ENCODE results near the gene NR3C1. TPM values are rescaled to one million over a fixed set of nuclear protein-coding genes. Genes with fewer than 3 reads are reported as not detected.

Gene NR3C1
- total RNA-seq, result 10 to 100 TPM; 62.7 to 73.1 TPM

- Mint-ChIP-seq H3K9me3 (peaks cover 11% of the 10 kb centered on the region), H3K27ac (peak within 1 kb of the TSS; percentile 100), H3K4me1 (peaks cover 52% of the 10 kb centered on the region), H3K36me3 (ENCODE audit: low read depth) (peaks cover 44% of the 10 kb centered on the region), H3K4me3 (peak within 1 kb of the TSS; percentile 94), H3K27me3 (no peaks in the 10 kb centered on the region)
- CTCF ChIA-PET, result interaction anchor here (0.6 to 2.8 kb wide), 28 partner anchors 10 to 436 kb away, joined by 3 to 21 read pairs (median 4); no protein-coding TSS in a partner anchor
- POLR2A ChIA-PET, result interaction anchor here (0.6 to 1.8 kb wide), 4 partner anchors 202 to 401 kb away, joined by 3 to 7 read pairs (median 5); no protein-coding TSS in a partner anchor
- peak; percentile 86 for DNase-seq
Observed at GRCh38 chr5:143403593-143404415, at the start of gene NR3C1. Gene NR3C1, minus strand, starts transcription at chr5:143403686. Its CDS starts 2,847 bp downstream, at chr5:143400839.

GRCh38 chr5:143449772-143450171 lies 46.3 kb upstream of the NR3C1 start:
- no peak for DNase-seq
- POLR2A ChIA-PET, result no interaction called here
- Mint-ChIP-seq H3K9me3 (peaks cover 2% of the 10 kb centered on the region), H3K4me3 (no peak overlapping the region), H3K36me3 (ENCODE audit: low read depth) (no peaks in the 10 kb centered on the region), H3K27ac (no peak overlapping the region), H3K4me1 (peaks cover 2% of the 10 kb centered on the region), H3K27me3 (no peaks in the 10 kb centered on the region)
- CTCF ChIA-PET, result interaction anchor here (2.1 kb wide), 1 partner anchor 11 kb away, joined by 6 read pairs; no protein-coding TSS in a partner anchor

GRCh38 chr5:143448518-143448917 lies 45.0 kb upstream of the NR3C1 start:
- CTCF ChIA-PET, result interaction anchor here (0.6 kb wide), 1 partner anchor 157 kb away, joined by 5 read pairs; no protein-coding TSS in a partner anchor
- H3K27ac Mint-ChIP-seq, result no peak overlapping the region
- H3K36me3 Mint-ChIP-seq (ENCODE audit: low read depth), result no peaks in the 10 kb centered on the region
- H3K9me3 Mint-ChIP-seq, result no peaks in the 10 kb centered on the region
- POLR2A ChIA-PET, result no interaction called here
- H3K4me3 Mint-ChIP-seq, result no peak overlapping the region
- peaks cover 2% of the 10 kb centered on the region for H3K4me1 Mint-ChIP-seq
- no peaks in the 10 kb centered on the region for H3K27me3 Mint-ChIP-seq
- no peak for DNase-seq

- POLR2A ChIA-PET, result no interaction called here
- DNase-seq, result no peak
- CTCF ChIA-PET, result interaction anchor here (0.6 kb wide), 1 partner anchor 158 kb away, joined by 5 read pairs; no protein-coding TSS in a partner anchor
- H3K4me1 Mint-ChIP-seq, result peaks cover 2% of the 10 kb centered on the region
- no peak overlapping the region for H3K4me3 Mint-ChIP-seq
- no peak overlapping the region for H3K27ac Mint-ChIP-seq
- H3K27me3 Mint-ChIP-seq, result no peaks in the 10 kb centered on the region
- no peaks in the 10 kb centered on the region for H3K36me3 Mint-ChIP-seq (ENCODE audit: low read depth)
- no peaks in the 10 kb centered on the region for H3K9me3 Mint-ChIP-seq
Observed at GRCh38 chr5:143447983-143448382, 44.5 kb upstream of the NR3C1 start.

- POLR2A ChIA-PET, result interaction anchor here (0.7 kb wide), 1 partner anchor 390 kb away, joined by 3 read pairs; no protein-coding TSS in a partner anchor
- no peak overlapping the region for H3K27ac Mint-ChIP-seq
Observed at GRCh38 chr5:143446535-143447226, 43.2 kb upstream of the NR3C1 start.

GRCh38 chr5:143445776-143446175 lies 42.3 kb upstream of the NR3C1 start:
- CTCF ChIA-PET, result interaction anchor here (0.7 kb wide), 1 partner anchor 437 kb away, joined by 5 read pairs; no protein-coding TSS in a partner anchor
- POLR2A ChIA-PET, result interaction anchor here (0.7 kb wide), 1 partner anchor 389 kb away, joined by 3 read pairs; no protein-coding TSS in a partner anchor
- Mint-ChIP-seq H3K9me3 (no peaks in the 10 kb centered on the region), H3K27me3 (no peaks in the 10 kb centered on the region), H3K36me3 (ENCODE audit: low read depth) (no peaks in the 10 kb centered on the region), H3K4me1 (peaks cover 2% of the 10 kb centered on the region), H3K4me3 (no peak overlapping the region), H3K27ac (no peak overlapping the region)
- no peak for DNase-seq

More at GRCh38 chr5:143446535-143447226, 43.2 kb upstream of the NR3C1 start:
- CTCF ChIA-PET, result no interaction called here
- H3K4me1 Mint-ChIP-seq, result peaks cover 2% of the 10 kb centered on the region
- no peaks in the 10 kb centered on the region for H3K9me3 Mint-ChIP-seq
- DNase-seq, result no peak
- no peak overlapping the region for H3K4me3 Mint-ChIP-seq
- H3K36me3 Mint-ChIP-seq (ENCODE audit: low read depth), result no peaks in the 10 kb centered on the region
- no peaks in the 10 kb centered on the region for H3K27me3 Mint-ChIP-seq

- Mint-ChIP-seq H3K4me3 (no peak overlapping the region), H3K27ac (no peak overlapping the region), H3K36me3 (ENCODE audit: low read depth) (no peaks in the 10 kb centered on the region), H3K9me3 (no peaks in the 10 kb centered on the region), H3K4me1 (peaks cover 2% of the 10 kb centered on the region), H3K27me3 (no peaks in the 10 kb centered on the region)
- CTCF ChIA-PET, result no interaction called here
- DNase-seq, result no peak
- POLR2A ChIA-PET, result no interaction called here
Observed at GRCh38 chr5:143443330-143443729, 39.8 kb upstream of the NR3C1 start.

GRCh38 chr5:143442385-143442784 lies 38.9 kb upstream of the NR3C1 start:
- DNase-seq, result no peak
- no peak overlapping the region for H3K27ac Mint-ChIP-seq
- peaks cover 4% of the 10 kb centered on the region for H3K4me1 Mint-ChIP-seq
- ChIA-PET CTCF (no interaction called here), POLR2A (no interaction called here)
- no peak overlapping the region for H3K4me3 Mint-ChIP-seq
- peaks cover 3% of the 10 kb centered on the region for H3K27me3 Mint-ChIP-seq
- no peaks in the 10 kb centered on the region for H3K36me3 Mint-ChIP-seq (ENCODE audit: low read depth)
- no peaks in the 10 kb centered on the region for H3K9me3 Mint-ChIP-seq

GRCh38 chr5:143440448-143441115 lies 37.1 kb upstream of the NR3C1 start:
- H3K9me3 Mint-ChIP-seq, result no peaks in the 10 kb centered on the region
- peaks cover 16% of the 10 kb centered on the region for H3K4me1 Mint-ChIP-seq
- no peak for DNase-seq
- no peak overlapping the region for H3K27ac Mint-ChIP-seq
- POLR2A ChIA-PET, result no interaction called here
- CTCF ChIA-PET, result interaction anchor here (0.6 kb wide), 1 partner anchor 360 kb away, joined by 3 read pairs; no protein-coding TSS in a partner anchor
- no peak overlapping the region for H3K4me3 Mint-ChIP-seq
- peaks cover 3% of the 10 kb centered on the region for H3K27me3 Mint-ChIP-seq
- H3K36me3 Mint-ChIP-seq (ENCODE audit: low read depth), result no peaks in the 10 kb centered on the region

GRCh38 chr5:143437666-143438273 lies 34.3 kb upstream of the NR3C1 start:
- H3K27ac Mint-ChIP-seq, result no peak overlapping the region
- peaks cover 3% of the 10 kb centered on the region for H3K27me3 Mint-ChIP-seq
- no peak for DNase-seq
- no peaks in the 10 kb centered on the region for H3K36me3 Mint-ChIP-seq (ENCODE audit: low read depth)
- H3K9me3 Mint-ChIP-seq, result no peaks in the 10 kb centered on the region
- H3K4me3 Mint-ChIP-seq, result no peak overlapping the region
- CTCF ChIA-PET, result no interaction called here
- POLR2A ChIA-PET, result no interaction called here
- peaks cover 41% of the 10 kb centered on the region for H3K4me1 Mint-ChIP-seq

- ChIA-PET POLR2A (no interaction called here), CTCF (no interaction called here)
- Mint-ChIP-seq H3K4me1 (peaks cover 43% of the 10 kb centered on the region), H3K36me3 (ENCODE audit: low read depth) (no peaks in the 10 kb centered on the region), H3K4me3 (no peak overlapping the region), H3K27me3 (peaks cover 3% of the 10 kb centered on the region), H3K27ac (peak overlapping the region; percentile 11), H3K9me3 (no peaks in the 10 kb centered on the region)
- no peak for DNase-seq
Observed at GRCh38 chr5:143436871-143437270, 33.4 kb upstream of the NR3C1 start.

- Mint-ChIP-seq H3K36me3 (ENCODE audit: low read depth) (no peaks in the 10 kb centered on the region), H3K4me3 (peak overlapping the region; percentile 90), H3K9me3 (no peaks in the 10 kb centered on the region), H3K27me3 (peaks cover 3% of the 10 kb centered on the region), H3K27ac (peak overlapping the region; percentile 97), H3K4me1 (peaks cover 51% of the 10 kb centered on the region)
- DNase-seq, result peak; percentile 51
- CTCF ChIA-PET, result interaction anchor here (2.8 kb wide), 1 partner anchor 31 kb away, joined by 11 read pairs; the partner anchor contains the start of gene NR3C1
- POLR2A ChIA-PET, result no interaction called here
Observed at GRCh38 chr5:143435210-143435657, 31.7 kb upstream of the NR3C1 start.
